Gastroesophageal sphincter (tissue), 3 donors: ENCODE results near the gene GALNT17.

Source experiments
- EP300 ChIP-seq: sonication (generic); formaldehyde crosslinking; IDR thresholded peaks from one replicate; pipeline ENCODE4 v1.6.1; 2017; ENCODE audit warnings: antibody characterized with exemption, mild to moderate bottlenecking
- POLR2A ChIP-seq, 2 donors: fragments of 450-650 bp; IDR thresholded peaks; one replicate each; pipeline ENCODE4 v1.6.1; 2017; ENCODE audit warnings: antibody characterized with exemption in 2 of 2, mild to moderate bottlenecking in 2 of 2, moderate library complexity in 1 of 2
- POLR2AphosphoS5 ChIP-seq: sonication (generic); formaldehyde crosslinking; IDR thresholded peaks from one replicate; pipeline ENCODE4 v1.6.1; 2017; ENCODE audit warnings: antibody characterized with exemption
- TF ChIP-seq, protein P1 (sequence below), 4 experiments: fragments of 200-600 bp in 2 of 4; fragments of 450-650 bp in 2 of 4; sonication (generic) in 1 of 4; IDR thresholded peaks; one replicate each; pipeline ENCODE4 v1.5.1; 2017 to 2019; ENCODE audit warnings: antibody characterized with exemption in 4 of 4, mild to moderate bottlenecking in 2 of 4, moderate library complexity in 2 of 4

DNA sequence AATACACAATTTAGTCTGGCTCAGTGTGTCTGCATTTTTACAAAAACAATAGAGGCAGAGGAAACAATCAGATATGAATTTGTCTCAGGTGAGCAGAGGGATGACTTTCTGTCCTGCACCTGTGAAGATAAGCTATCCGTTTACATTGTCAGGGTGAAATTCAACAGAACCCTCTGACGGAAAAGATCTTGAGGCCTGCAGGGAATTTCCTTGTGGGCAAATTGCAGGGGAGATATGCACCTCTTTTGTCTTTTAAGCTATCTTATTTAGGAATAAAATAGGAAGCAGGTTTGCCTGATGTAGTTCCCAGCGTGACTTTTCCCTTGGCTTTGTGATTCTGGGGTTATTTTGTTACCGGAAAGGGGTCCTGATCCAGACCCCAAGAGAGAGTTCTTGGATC is 325.1 kb downstream of the GALNT17 start:
- TF ChIP-seq EP300 (no peak), POLR2A (IDR thresholded peaks at IDR 0.05) (no peak), POLR2AphosphoS5 (no peak)
- TF ChIP-seq, protein P1, sequence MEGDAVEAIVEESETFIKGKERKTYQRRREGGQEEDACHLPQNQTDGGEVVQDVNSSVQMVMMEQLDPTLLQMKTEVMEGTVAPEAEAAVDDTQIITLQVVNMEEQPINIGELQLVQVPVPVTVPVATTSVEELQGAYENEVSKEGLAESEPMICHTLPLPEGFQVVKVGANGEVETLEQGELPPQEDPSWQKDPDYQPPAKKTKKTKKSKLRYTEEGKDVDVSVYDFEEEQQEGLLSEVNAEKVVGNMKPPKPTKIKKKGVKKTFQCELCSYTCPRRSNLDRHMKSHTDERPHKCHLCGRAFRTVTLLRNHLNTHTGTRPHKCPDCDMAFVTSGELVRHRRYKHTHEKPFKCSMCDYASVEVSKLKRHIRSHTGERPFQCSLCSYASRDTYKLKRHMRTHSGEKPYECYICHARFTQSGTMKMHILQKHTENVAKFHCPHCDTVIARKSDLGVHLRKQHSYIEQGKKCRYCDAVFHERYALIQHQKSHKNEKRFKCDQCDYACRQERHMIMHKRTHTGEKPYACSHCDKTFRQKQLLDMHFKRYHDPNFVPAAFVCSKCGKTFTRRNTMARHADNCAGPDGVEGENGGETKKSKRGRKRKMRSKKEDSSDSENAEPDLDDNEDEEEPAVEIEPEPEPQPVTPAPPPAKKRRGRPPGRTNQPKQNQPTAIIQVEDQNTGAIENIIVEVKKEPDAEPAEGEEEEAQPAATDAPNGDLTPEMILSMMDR (IDR thresholded peaks at IDR 0.05) = no peak
